Aorta (tissue), 5 donors: ENCODE measurements around the gene DDX25. TPM values are rescaled to one million over a fixed set of nuclear protein-coding genes. Genes with fewer than 3 reads are reported as not detected.

Experiments used
- ATAC-seq: fragments of 200-7000 bp; cut with Tn5 transposase; one replicate; pipeline ENCODE4 v1.9.1; 2022; ENCODE audit warnings: moderate library complexity; ENCODE audit not compliant: low FRiP score
- DNase-seq, 2 donors: peaks; one replicate each; pipeline ENCODE4 v3.0.0-alpha.2; 2020
- H3K27ac ChIP-seq, 2 donors: one replicate each; pipeline ENCODE4 v1.5.1; 2013; ENCODE audit warnings: low read length in 2 of 2, mild to moderate bottlenecking in 2 of 2, moderate library complexity in 2 of 2, control low read depth in 1 of 2, inconsistent platforms in 1 of 2, low read depth in 1 of 2
- H3K27me3 ChIP-seq, 2 donors: one replicate each; pipeline ENCODE4 v1.6.1; 2013; ENCODE audit warnings: control low read depth in 1 of 2, low read length in 1 of 2, mild to moderate bottlenecking in 1 of 2, moderate library complexity in 1 of 2; ENCODE audit not compliant: insufficient read depth in 2 of 2, control insufficient read depth in 1 of 2
- H3K36me3 ChIP-seq, 2 donors: one replicate each; pipeline ENCODE4 v1.6.1; 2013; ENCODE audit warnings: control low read depth in 1 of 2, low read length in 1 of 2, mild to moderate bottlenecking in 1 of 2; ENCODE audit not compliant: insufficient read depth in 2 of 2, control insufficient read depth in 1 of 2
- H3K4me1 ChIP-seq, 2 donors: one replicate each; pipeline ENCODE4 v1.6.1; 2013; ENCODE audit warnings: low read length in 2 of 2, control low read depth in 1 of 2, mild to moderate bottlenecking in 1 of 2, moderate library complexity in 1 of 2; ENCODE audit not compliant: insufficient read depth in 2 of 2, control insufficient read depth in 1 of 2
- H3K4me3 ChIP-seq, 2 donors: one replicate each; pipeline ENCODE4 v1.5.1; 2013; ENCODE audit warnings: low read length in 2 of 2, control low read depth in 1 of 2, mild to moderate bottlenecking in 1 of 2
- H3K9me3 ChIP-seq: one replicate; pipeline ENCODE4 v1.6.1; 2013; ENCODE audit warnings: mild to moderate bottlenecking, low read length; ENCODE audit not compliant: control insufficient read depth
- WGBS, 2 donors: extraction: QIAGEN DNeasy Blood & Tissue Kit; methylation state at CpG; one replicate each; pipeline ENCODE4 v1.1.7; 2013; 5-methylcytosine and 5-hydroxymethylcytosine counted together
- intact Hi-C, 2 donors: fragments of 100-400 bp; cut with DNase I; formaldehyde crosslinking; loops; one replicate each; pipeline versions ENCODE4 v1.14.2 to v1.15.0; 2022
- polyA plus RNA-seq, 2 donors: library from polyadenylated mRNA; stranded (reverse); fragments of 200-250 nt; gene quantifications; one replicate each; pipeline ENCODE4 v1.2.3, GENCODE V29; 2013
- total RNA-seq, 2 donors: library from RNA; stranded (reverse); fragmentation: NEBNext Ultra II Directional; extraction: Animal tissue kit (Norgen Biotek cat#: 25700); gene quantifications; one replicate each; pipeline ENCODE4 v1.2.1, GENCODE V29; 2021
- donor health status: healthy with polysubstance abuse.
- donor health status: Bipolar disorder and iron deficiency.
- donor health status: DM: no; HTN: no; CAD: no.
- donor health status: DM: no; HTN: no; CAD: no.
- donor health status: DM: yes; HTN: yes; CAD: no.

DDX25 gene
- total and polyA plus RNA-seq, 4 donors: 0.30 TPM; not detected in 3

DNA sequence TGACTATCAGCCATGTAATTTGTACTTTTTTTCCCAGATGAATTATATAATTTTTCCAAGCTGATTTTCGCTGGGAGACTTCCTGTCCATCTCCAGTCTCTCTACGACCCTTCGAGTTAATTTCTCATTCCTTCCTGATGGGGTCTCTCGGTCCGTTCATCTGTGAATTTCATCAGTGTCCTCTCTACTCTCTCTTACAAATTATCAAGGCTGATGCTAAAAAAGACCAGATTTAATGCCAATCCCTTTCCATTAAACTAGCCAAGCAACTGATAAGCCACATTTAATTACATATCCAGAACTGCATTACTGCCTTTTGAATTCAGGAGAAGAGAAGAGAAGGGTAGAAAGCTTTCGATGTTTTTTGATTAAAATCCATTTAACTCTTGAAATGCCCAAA is 67.3 kb downstream of the DDX25 start:
- DNase-seq: no peak
- no peak for ATAC-seq
- H3K27ac ChIP-seq: no peak overlapping the region
- intact Hi-C loops: no loop called here
- H3K4me1 ChIP-seq: no peaks in the 10 kb centered on the region
- no peaks in the 10 kb centered on the region for H3K36me3 ChIP-seq
- no peak overlapping the region for H3K4me3 ChIP-seq
- H3K9me3 ChIP-seq: no peaks in the 10 kb centered on the region
- H3K27me3 ChIP-seq: no peaks in the 10 kb centered on the region
- WGBS, 2 donors: 68 to 69% methylated on average over 6 of the region's 6 CpGs

DNA sequence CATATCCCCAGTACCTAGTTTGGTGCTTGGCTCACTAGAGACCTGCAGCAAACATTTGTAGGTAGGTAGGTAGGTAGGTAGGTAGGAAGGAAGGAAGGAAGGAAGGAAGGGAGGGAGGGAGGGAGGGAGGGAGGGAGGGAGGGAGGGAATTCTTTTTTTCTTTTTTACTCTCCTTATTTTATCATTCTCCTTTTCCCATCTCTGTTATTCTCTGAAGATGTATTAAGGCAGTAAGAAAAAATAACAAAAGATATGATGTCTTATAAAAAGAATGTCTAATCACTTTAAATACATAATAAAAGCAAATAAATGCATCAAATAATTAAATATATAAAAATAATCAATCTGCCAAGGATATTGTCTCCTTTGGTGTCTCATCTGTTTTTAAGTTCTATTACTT is 70.0 kb downstream of the DDX25 start:
- Histone ChIP-seq H3K27me3 (no peaks in the 10 kb centered on the region), H3K9me3 (no peaks in the 10 kb centered on the region), H3K36me3 (no peaks in the 10 kb centered on the region), H3K27ac (no peak overlapping the region), H3K4me3 (no peak overlapping the region), H3K4me1 (no peaks in the 10 kb centered on the region)
- ATAC-seq (no peak), DNase-seq (no peak)
- intact Hi-C loops: no loop called here

DNA sequence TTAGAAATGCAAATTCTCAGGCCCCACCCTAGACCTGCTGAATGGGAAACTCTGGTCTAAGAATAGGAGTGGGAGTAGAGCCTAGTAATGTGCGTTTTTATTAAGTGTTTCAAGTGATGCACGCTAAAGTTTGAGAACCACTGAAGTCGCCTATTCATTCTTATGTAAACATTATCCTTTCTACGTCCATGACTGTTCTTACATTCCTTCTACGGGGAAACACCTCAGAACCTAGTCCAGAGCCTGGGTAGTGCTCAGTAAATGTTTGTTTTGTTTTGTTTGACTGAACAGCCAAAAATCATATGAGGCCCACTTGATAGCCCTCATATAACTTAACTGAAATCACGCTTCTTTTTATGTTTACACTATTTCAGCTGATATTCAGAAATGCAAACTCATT is 71.3 kb downstream of the DDX25 start:
- Histone ChIP-seq H3K36me3 (no peaks in the 10 kb centered on the region), H3K27me3 (no peaks in the 10 kb centered on the region), H3K4me1 (no peaks in the 10 kb centered on the region), H3K9me3 (no peaks in the 10 kb centered on the region), H3K4me3 (no peak overlapping the region), H3K27ac (no peak overlapping the region)
- WGBS, 2 donors: 85 to 88% methylated on average over 6 of the region's 6 CpGs
- ATAC-seq: no peak
- DNase-seq: no peak
- intact Hi-C loops: no loop called here

DNA sequence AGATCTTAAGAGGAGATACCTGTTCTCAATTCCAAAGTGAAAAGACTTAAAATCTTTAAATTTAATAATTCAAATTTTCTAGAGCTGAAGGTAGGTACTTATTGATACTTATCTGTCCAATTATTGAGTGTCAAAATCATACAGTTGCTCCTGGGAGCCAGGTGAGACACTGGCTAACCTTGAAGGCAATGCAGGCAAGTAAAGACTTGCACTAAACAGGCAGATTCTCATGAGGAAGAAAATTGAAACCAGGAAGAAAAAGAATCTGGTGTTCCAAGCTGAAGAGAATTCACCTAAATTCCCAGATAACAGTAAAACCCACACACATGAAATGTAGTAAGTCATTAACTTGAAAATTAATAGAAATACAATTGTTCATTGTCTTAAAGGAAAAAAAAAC is 71.8 kb downstream of the DDX25 start:
- H3K36me3 ChIP-seq: no peaks in the 10 kb centered on the region

DNA sequence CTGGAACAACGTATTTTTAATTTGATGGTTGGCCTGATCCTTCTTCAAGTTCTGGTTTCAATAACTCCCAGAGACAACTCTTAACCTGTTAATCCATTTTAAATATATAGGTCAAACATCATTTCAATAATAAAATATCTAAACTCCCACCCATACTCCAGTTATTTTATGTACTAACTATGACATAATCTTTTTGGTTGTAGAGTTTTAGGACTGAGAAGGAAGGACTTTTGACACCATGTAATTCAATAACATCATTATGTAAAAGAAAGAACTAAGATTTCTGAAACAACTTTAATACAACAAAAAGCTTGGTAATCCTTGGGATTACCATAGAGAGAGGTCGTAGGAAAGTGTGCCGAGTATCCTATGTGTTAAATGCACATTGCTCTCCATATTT is 73.0 kb downstream of the DDX25 start:
- DNase-seq (no peak), ATAC-seq (no peak)
- Histone ChIP-seq H3K36me3 (no peaks in the 10 kb centered on the region), H3K27me3 (no peaks in the 10 kb centered on the region), H3K27ac (no peak overlapping the region), H3K4me3 (no peak overlapping the region), H3K4me1 (no peaks in the 10 kb centered on the region), H3K9me3 (no peaks in the 10 kb centered on the region)
- intact Hi-C loops: no loop called here
- WGBS, 2 donors: 89 to 93% methylated on average over 3 of the region's 3 CpGs

More for the DNA sequence above, 71.8 kb downstream of the DDX25 start:
- Histone ChIP-seq H3K27me3 (no peaks in the 10 kb centered on the region), H3K9me3 (no peaks in the 10 kb centered on the region), H3K4me3 (no peak overlapping the region), H3K4me1 (no peaks in the 10 kb centered on the region), H3K27ac (no peak overlapping the region)
- intact Hi-C loops: no loop called here
- DNase-seq (no peak), ATAC-seq (no peak)

DNA sequence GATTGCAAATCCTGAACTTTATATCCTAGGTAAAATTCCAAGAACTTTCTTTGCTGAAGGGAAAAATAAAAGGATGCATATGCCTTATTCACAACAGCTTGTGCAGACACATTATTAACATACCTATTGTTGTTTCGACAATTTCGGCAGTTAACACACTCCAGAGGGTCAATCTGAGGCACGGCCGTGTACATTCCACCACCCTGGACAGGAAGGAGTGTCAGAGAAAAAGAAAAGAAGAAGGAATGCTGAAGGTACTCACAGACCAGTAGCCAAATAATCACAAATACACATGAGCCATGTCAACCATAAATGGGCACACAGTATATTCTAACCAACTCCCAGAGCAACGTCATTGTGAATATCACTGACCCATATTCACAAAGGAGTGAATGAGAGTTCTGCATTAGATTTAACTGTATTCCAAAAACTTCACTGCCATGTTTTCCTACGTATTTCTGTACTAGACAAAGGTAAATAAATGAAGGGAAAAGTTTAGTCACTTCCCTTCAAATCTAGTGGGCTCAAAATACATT is 73.9 kb downstream of the DDX25 start:
- no peak overlapping the region for H3K27ac ChIP-seq
- no peak overlapping the region for H3K4me3 ChIP-seq
- H3K27me3 ChIP-seq: no peaks in the 10 kb centered on the region
- WGBS, 2 donors: 45 to 60% methylated on average over 6 of the region's 6 CpGs
- intact Hi-C loops: no loop called here
- DNase-seq: no peak
- H3K9me3 ChIP-seq: no peaks in the 10 kb centered on the region
- no peaks in the 10 kb centered on the region for H3K4me1 ChIP-seq
- H3K36me3 ChIP-seq: no peaks in the 10 kb centered on the region
- ATAC-seq: no peak

Other genes starting within 250 kb of the DDX25 start
- gene ACRV1, start 223.7 kb upstream of the DDX25 start, total RNA-seq: not detected
- gene ACRV1, start 223.7 kb upstream of the DDX25 start, polyA plus RNA-seq: not detected
- not detected for gene PATE1, start 158.2 kb upstream of the DDX25 start, total RNA-seq
- gene PATE1, start 158.2 kb upstream of the DDX25 start, polyA plus RNA-seq: not detected
- not detected for gene PATE2, start 125.7 kb upstream of the DDX25 start, total RNA-seq
- not detected for gene PATE2, start 125.7 kb upstream of the DDX25 start, polyA plus RNA-seq
- gene PATE3, start 116.4 kb upstream of the DDX25 start, total RNA-seq: not detected
- not detected for gene PATE3, start 116.4 kb upstream of the DDX25 start, polyA plus RNA-seq
- gene PATE4, start 71.2 kb upstream of the DDX25 start, total RNA-seq: not detected
- under 1 TPM in 1 of 2 donors, not detected in 1; 0.50 TPM for gene PATE4, start 71.2 kb upstream of the DDX25 start, polyA plus RNA-seq
- 1 to 10 TPM; 3.3 to 3.6 TPM for gene HYLS1, start 16.8 kb upstream of the DDX25 start, total RNA-seq
- 1 to 10 TPM; 2.7 to 4.5 TPM for gene HYLS1, start 16.8 kb upstream of the DDX25 start, polyA plus RNA-seq
- gene PUS3, start 1.3 kb upstream of the DDX25 start, total RNA-seq: 1 to 10 TPM; 8.8 to 9.4 TPM
- 1 to 10 TPM; 8.0 to 8.1 TPM for gene PUS3, start 1.3 kb upstream of the DDX25 start, polyA plus RNA-seq
- gene VSIG10L2, start 41.5 kb downstream of the DDX25 start, total RNA-seq: under 1 TPM in 1 of 2 donors, not detected in 1; 0.48 TPM
- not detected for gene VSIG10L2, start 41.5 kb downstream of the DDX25 start, polyA plus RNA-seq
- gene CDON, start 158.4 kb downstream of the DDX25 start, total RNA-seq: 10 to 100 TPM in 1 of 2 donors, 1 to 10 TPM in 1; 8.1 to 50.3 TPM
- under 1 TPM; 0.49 to 0.88 TPM for gene CDON, start 158.4 kb downstream of the DDX25 start, polyA plus RNA-seq